GM18507 (cell line): ENCODE data around the gene CDK6.

Source experiments
- DNase-seq: peaks from one replicate; pipeline ENCODE4 v3.0.0; 2011; ENCODE audit warnings: low read depth; ENCODE audit not compliant: insufficient read length; ENCODE audit errors: extremely low spot score
- FAIRE-seq: peaks from 2 replicates; lab custom pipeline; 2011; peaks lifted over from hg19 to GRCh38; lab: Jason Lieb, UNC

CDK6 gene

GRCh38 chr7:92588561-92588960 lies 247.8 kb downstream of the CDK6 start:
- DNase-seq = no peak
- FAIRE-seq = no peak

GRCh38 chr7:92586841-92587240 lies 249.5 kb downstream of the CDK6 start:
- FAIRE-seq = no peak

GRCh38 chr7:92586403-92586802 lies 250.0 kb downstream of the CDK6 start:
- FAIRE-seq = no peak
- DNase-seq = no peak

More at GRCh38 chr7:92586841-92587240, 249.5 kb downstream of the CDK6 start:
- DNase-seq = no peak

DNA sequence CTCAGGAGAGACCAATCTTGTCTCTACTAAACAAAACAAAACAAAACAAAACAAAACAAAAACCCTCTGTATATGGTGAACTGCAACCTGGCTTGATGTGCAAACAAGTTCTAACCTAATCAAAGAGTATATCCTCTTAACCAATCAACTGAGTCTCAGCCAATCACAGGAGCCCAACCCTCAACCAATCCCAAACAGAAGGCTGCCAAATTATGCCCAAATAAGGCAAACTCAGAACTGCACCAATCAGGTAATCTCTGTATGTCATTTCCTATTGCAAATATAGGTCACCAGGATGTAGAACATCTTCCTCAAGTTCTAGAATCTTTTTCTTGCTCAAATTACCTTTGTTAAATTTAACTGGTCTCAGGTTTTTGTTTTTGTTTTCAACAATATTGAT lies 251.4 kb downstream of the CDK6 start:
- DNase-seq (no peak), FAIRE-seq (no peak)

GRCh38 chr7:92582948-92583347 lies 253.4 kb downstream of the CDK6 start:
- FAIRE-seq = no peak
- DNase-seq = no peak

DNA sequence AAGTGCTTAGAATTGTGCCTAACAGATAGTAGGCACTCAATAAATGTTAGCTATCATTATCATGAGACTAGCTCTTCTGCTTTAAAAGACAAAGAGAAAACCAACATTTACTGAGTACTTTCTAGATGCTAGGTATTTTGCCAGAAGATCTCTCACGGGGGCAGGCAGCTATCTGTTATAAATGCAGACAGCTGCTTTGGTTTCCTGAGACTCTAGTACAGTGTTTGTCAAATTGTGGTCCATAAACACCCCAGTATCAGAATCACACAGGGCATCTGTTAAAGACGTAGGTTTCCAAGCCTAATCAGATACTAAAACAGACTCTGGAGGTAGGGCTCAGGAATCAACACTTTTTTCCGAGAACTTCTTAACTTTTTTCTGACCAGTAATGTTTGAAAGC lies 260.1 kb downstream of the CDK6 start:
- DNase-seq = no peak
- no peak for FAIRE-seq

DNA sequence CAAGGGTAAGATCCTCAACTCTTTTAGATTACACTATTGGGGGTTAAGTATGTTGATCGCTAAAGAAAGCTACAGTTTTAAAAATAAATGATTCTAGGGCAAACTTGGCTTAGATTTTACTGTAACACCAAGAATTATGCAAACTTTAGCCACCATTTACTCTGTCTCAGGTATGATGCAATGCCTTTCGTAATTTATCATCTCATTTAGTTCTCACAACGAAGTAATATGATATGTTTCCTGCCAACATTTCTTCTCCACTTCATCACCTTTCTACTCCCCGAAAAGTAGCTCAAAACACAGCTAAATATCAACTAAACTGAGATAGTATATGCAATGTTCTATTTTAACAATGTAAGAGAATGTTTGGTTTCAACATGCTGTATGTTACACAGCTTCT lies 267.2 kb downstream of the CDK6 start:
- DNase-seq = no peak
- FAIRE-seq = no peak

DNA sequence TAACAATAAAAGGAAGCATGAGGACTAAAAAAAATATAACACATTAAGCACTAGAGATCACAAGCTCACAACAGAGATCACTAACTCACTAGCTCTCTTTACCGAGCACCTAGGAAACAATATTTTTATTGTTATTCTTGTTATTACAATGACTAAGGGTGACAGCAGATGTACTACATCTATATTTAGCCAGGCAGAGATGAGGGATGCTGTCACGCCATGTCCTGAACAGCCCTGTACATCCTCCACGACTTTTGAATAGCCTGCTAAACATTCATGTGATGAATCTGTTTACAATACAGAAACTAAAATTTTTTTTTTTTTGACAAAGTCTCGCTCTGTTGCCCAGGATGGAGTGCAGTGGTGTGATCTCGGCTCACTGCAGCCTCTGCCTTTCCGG lies 268.9 kb downstream of the CDK6 start:
- no peak for DNase-seq
- no peak for FAIRE-seq

DNA sequence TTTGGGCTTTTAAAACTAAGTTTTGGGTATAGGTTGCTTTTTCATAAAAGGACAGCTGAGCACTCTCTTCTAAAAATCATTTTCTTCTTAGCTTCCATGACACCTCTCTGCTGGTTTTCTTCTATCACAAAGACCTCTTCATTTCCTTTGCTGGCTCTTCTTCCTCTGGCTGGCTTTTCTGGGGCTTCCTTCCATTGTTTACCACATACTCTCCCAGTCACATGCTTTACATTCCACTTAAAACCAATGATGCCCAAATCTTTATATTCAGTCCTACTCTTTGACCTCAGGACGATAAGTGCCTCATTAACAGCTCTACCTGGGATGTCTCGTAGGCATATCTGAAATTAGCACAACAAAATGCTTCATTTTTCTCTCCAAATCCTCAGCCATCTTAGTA lies 273.0 kb downstream of the CDK6 start:
- FAIRE-seq (no peak), DNase-seq (no peak)

DNA sequence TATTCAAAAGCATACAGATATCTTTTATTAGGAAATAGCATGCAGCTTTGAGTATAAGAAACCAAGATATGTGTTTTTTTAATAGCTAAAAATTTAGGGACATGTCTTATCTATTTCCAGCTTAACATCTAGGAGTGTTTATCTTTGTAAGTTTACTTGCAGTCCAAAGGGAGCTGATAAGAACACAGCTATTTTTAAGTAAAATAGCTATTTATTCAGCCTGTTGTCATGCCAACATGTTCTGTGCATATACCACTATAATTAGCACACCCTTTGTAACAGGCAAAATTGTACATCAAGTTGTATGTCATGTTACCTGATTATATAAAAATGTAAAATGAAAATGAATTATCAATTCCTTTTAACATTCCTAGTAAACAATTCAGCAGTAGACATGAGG lies 275.8 kb downstream of the CDK6 start:
- no peak for FAIRE-seq
- DNase-seq = no peak

DNA sequence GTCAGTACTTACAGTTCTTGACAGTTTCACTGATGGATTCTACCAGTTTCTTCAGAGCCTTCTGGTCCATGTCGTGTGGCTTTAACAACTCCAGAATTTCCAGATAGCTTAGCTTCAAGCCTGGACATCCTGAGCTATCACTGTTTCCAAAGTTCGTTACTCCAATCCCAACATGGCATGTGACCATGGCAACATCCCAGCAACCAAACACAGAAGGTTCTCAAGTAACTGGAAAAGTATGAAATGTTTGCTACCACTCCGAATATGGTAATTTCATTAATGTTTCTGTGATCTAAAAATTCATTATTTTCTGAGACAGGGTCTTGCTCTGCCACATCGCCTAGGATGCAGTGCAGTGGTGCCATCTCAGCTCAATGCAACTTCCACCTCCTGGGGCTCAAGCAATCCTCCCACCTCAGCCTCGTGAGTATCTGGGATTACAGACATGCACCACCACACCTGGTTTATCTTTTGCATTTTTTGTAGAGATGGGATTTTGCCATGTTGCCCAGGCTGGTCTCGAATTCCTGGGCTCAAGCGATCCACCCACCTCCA lies 278.5 kb downstream of the CDK6 start:
- FAIRE-seq = no peak

DNA sequence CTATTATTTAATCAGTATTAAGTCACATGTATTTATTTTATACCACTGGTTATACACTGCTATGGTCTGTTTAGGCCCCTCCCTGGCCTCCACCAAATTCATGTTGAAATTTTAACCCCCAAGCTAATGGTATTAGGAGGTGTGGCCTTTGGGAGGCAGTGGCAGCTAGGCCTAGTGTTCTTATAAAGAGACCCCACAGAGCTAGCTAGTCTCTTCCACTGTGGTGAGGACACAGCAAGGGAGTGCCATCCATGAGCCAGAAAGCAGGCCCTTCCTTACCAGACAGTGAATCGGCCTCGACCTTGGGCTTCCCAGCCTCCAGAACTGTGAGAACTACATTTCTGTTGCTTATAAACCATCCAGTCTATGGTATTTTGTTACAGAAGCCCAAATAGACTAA lies 279.1 kb downstream of the CDK6 start:
- FAIRE-seq (no peak), DNase-seq (no peak)

More for the DNA sequence above, 278.5 kb downstream of the CDK6 start:
- no peak for DNase-seq
